HG03045 (cell line): ENCODE data around the gene CABP4.
A peak's percentile ranks its signal among the peaks of the same experiment; 100 is the strongest.
"Not testable (repeated sequence)": the region's sequence is repeated elsewhere in the genome, so short reads cannot be mapped to it uniquely, and the experiment has no call there.

Source experiments
- ATAC-seq: cut with Tn5 transposase; IDR thresholded peaks from one replicate; pipeline ENCODE4 v1.9.1; 2021; ENCODE audit warnings: mild to moderate bottlenecking, moderate library complexity; ENCODE audit not compliant: unreplicated experiment

Gene CABP4

GRCh38 chr11:67452141-67452952 is 2.8 kb upstream of the CABP4 start, which contains the start of gene GPR152:
GPR152 (minus strand) TSS chr11:67452729; CDS start chr11:67452724, 5 bp downstream.
- ATAC-seq = no peak

DNA sequence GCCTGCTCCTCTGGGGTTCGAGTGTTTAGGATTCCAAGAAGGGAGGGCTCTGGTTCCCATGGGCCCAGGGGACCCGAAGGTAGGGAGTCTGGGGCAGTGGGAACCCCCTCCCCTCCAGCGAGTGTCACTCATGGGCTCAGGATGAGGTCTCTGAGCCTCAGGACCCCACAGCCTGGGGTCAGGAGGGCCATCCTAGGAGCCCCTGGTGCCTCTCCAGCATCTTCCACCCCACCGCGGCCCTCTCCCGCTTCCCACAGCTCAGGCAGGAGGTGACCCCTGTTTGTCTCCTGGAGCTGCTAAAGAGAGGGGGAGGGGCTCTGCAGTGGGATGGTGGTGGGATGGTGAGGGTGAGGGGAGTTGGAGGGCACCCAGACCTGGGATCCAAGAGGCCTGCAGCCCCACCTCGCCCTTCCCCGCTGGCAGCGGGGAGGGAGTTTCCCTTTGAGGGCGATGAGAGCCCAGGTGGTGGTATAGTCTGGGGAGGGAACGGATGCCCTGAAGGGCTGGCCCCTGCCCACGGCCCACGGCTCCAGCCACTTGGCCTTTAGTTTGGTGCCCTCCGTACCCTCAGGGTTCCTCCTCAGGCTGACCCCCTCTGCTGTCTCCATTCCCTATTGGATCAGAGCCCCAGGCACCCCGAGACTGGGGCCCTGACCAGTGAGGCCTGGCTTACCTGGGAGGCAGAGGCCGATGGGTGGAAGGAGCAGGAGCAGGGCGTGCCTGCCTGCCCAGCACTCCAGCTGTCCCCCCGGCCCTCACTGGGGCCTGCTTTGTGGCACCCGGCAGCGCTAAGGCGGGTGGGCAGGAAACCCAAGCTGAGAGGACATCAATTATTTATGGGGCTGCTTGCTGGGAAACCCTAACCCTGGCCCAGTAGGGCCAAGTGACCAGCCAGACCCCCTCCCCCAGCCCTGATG is 1.1 kb upstream of the CABP4 start:
- ATAC-seq = no peak

DNA sequence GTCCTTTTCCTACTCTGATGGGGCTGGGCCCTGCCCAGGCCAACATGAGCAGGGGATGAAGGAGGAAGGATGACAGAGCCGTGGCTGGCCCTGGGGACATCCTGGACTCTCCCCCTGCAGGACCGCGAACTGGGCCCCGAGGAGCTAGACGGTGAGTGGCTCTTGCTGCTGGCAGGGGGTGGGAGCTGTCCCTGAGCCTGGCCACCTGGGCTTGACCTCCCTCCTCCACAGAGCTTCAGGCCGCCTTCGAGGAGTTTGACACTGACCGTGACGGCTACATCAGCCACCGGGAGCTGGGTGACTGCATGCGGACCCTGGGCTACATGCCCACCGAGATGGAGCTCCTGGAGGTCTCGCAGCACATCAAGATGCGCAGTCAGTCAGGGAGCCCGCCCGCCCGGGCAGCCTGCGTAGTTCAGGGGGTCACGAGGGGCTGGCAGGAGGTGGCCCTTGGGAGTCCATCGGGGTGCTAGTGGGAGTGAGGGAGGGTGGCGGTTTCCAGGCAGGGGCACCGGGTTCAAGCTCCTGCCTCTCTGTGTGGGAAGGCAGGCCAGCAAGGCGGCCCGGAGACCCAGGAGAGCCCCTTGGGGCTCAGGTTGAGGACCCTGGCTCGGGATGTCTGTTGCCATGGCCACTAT is 1.0 kb downstream of the CABP4 start:
- ATAC-seq = no peak

- ATAC-seq = no peak
Observed at GRCh38 chr11:67457453-67457852, 2.3 kb downstream of the CABP4 start.

DNA sequence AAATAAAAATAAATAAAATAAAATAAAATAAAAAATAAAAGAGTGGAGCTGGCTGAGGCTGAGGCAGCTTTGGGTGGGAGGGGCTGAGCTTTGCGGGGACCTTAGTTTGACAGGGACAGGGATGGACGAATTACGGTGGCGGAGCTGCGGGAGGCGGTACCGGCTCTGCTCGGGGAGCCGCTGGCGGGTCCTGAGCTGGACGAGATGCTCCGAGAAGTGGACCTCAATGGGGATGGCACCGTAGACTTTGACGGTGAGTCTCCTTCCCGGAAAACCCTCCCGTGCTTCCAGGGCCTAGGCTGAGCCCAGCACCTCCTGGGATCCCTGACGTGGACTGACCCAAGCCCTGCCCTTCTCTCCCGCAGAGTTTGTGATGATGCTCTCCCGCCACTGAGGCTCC is 3.1 kb downstream of the CABP4 start:
- ATAC-seq = no peak

DNA sequence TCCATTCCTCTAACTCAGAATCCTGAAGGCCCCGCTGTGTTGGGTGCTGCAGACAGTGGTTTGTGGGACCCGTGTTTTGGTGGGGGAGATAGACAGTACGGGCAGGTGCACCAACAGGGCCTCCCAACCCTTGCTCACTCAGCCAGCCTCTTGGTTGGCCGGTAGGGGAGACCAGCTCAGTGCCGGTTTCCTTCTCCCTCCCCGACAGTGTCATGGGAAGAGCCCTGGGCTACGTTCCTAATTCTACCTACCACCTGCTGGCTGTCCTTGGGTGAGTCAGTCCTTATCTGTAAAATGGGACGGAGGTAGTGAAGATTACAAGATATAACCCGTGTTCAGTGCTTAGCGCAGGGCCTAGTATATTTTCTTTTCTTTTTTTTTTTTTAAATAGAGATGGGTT is 8.0 kb downstream of the CABP4 start:
- no peak for ATAC-seq

GRCh38 chr11:67463680-67464410 is 8.7 kb downstream of the CABP4 start:
- no peak for ATAC-seq

GRCh38 chr11:67464411-67465188 is 9.4 kb downstream of the CABP4 start:
- ATAC-seq = peak; percentile 45

DNA sequence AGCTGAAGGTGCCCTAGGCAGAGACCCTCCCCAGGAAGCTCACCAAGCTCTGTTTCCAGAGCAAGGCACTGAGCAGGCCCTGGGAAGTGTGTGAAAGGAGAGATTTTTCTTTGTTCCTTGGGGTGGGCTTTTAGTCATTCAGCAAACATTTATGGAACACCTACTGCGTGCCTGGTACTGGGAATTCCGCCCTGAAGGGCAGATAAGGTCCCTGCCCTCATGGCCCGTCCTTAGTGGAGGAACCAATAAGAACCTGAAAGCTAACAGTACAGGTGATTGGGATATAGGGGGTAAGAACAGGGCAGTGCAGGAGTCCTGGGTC is 10.0 kb downstream of the CABP4 start:
- no peak for ATAC-seq

GRCh38 chr11:67465530-67465929 is 10.4 kb downstream of the CABP4 start:
- not testable (repeated sequence) for ATAC-seq

GRCh38 chr11:67466367-67466766 is 11.2 kb downstream of the CABP4 start:
- no peak for ATAC-seq

DNA sequence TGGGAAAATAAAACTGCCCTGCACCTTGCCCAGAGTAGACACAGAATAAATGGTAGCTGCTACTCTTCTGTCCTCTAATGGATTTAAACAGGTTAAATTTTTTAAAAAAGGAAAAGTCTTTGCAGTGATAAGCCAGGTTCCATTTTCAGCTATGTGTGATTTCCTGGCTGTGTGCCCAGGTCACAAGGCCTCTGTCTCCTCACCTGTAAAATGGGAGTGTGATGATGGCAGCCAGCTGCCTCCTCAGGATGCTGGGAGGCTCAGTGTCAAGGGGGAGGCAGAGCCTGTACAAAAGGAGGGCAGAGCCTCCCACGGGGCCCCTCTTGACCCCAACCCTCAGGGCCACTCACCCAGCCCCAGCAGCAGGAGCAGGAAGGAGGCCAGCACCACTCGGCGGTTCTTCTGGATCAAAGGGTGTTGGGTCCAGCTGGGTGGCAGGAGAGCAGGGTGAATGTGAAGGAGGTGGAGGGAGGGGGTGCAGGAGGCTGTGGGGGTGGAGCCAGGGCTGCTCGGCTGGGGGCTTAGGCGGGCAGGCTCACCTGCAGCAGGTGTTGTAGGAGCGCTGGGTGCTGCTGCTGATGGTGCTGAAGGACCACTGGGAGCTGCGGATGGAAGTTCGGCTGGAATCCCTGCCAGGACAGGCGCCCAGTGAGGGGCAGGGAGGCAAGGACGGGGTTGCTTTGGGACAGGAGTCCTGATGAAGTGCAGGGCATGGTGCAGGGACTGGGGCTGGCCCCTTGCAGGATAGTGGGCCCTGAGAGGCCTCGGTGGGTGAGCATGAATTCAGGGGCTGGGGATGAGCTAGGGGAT is 12.0 kb downstream of the CABP4 start:
- ATAC-seq = no peak

- no peak for ATAC-seq
Observed at GRCh38 chr11:67468056-67468455, 12.9 kb downstream of the CABP4 start.

GRCh38 chr11:67468456-67468758 is 13.3 kb downstream of the CABP4 start:
- ATAC-seq = no peak

DNA sequence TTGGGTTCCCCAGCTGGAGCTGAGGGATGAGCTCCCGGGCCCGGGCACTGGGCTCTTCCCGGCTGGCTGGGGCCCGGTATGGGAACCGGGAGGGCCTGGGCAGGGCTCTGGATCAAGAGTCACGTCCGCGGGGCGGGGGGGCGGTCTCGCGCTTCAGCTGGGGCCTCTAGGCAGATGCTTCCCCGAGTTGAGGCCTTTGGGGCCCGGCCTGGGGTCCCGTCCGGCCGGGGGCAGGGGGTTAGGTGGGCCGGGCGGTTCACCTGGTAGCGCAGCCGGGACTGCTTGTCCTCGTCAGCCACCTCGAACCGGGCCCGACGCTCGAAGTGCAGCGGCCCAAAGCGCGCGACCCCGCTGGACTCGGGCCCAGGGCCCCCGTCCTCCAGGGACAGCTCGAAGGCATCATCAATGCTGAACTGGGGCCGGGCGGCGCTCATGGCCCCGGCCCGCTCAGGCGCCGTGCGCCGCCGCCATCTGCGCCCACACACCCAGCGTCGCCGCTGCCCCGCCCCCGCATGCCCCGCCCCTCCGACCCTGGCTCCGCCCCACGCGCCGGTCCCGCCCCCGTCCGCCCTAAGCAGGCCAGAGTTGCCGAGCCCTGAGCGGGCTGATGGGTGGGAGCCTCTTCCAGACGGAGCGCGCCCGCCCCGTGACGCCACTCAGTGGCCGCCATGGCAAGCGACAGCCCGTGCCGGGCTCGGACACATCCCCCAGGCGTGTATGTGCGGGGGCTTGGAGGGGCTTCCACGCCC is 13.8 kb downstream of the CABP4 start, which contains the start of gene TMEM134:
Gene TMEM134 (minus strand): TSS at position 493 of the 749 bp plus-strand sequence. CDS start 59 bp downstream, at position 434.
- peak; percentile 63 for ATAC-seq

GRCh38 chr11:67469508-67469811 is 14.3 kb downstream of the CABP4 start:
- ATAC-seq = no peak

DNA sequence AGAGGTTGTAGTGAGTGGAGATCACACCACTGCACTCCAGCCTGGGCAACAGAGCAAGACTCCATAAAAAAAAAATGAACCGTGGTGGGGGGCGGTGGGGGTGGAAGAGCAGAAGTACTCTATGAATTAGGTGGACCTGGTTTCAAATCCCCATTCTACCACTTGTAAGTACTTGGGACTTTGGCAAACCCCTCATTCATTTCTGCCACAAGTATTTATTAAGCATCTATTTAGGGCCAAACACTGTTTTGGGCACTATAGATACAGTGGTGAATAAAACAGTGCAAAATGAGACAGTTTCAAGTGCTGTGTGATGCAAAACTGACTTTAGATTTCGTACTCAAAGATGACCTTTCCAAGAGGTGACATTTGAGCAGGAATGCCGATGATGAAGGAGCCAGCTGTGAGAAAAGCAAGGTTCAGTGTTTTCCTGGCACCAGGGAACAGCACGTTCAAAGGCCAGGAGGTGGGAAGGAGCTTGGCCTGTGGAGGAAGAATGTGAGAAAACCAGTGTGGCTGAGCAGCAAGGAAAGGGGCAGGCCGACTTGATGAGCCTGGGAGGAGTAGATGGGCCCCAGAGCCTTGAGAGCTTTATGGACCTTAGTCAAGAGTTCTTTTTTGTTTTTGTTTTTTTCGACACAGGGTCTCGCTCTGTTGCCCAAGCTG is 15.3 kb downstream of the CABP4 start:
- no peak for ATAC-seq

DNA sequence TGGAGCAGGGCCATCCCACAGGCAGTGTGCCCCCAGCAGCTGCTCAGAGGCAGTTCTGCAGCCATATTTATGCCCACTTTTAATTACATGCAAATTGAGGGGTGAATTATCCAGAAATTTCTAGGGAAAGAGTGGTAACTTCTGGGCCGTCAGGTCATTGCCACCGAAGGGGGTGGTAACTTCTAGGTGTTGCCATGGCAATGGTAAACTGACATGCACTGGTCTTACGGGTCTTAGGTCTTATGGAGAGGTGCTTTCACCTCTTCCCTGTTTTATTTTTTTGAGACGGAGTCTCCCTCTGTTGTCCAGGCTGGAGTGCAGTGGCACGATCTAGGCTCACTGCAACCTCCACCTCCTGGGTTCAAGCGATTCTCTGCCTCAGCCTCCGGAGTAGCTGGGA is 17.7 kb downstream of the CABP4 start:
- ATAC-seq = no peak
